ENCODE measurements around the gene BACH1. TPM values are rescaled to one million over a fixed set of nuclear protein-coding genes. Genes with fewer than 3 reads are reported as not detected.

The BACH1 gene
- total RNA-seq, 1 donor from 2014 or later, result 93.1 TPM

GRCh38 chr21:29320031-29320430, 21.3 kb downstream of the BACH1 start:
- Histone ChIP-seq H3K27me3 (ENCODE audit: insufficient read depth, low read length) (no peaks in the 10 kb centered on the region), H3K36me3 (ENCODE audit: insufficient read depth, low read length) (peaks cover 32% of the 10 kb centered on the region), H3K4me3 (ENCODE audit: insufficient read depth, low read depth, low read length) (no peak overlapping the region), H3K79me2 (ENCODE audit: insufficient read depth, low read length) (peaks cover 99% of the 10 kb centered on the region), H3K9ac (ENCODE audit: low read length) (no peak overlapping the region), H3K4me1 (ENCODE audit: insufficient read depth, low read length) (peaks cover 19% of the 10 kb centered on the region), H3K9me3 (ENCODE audit: insufficient read depth, low read depth, low read length) (no peaks in the 10 kb centered on the region), H4K20me1 (ENCODE audit: insufficient read depth, low read length) (peaks cover 96% of the 10 kb centered on the region), H3K27ac (ENCODE audit: low read depth, low read length) (no peak overlapping the region), H2AFZ (ENCODE audit: low read depth, low read length) (no peak overlapping the region), H3K4me2 (ENCODE audit: low read length) (no peak overlapping the region)
- Mint-ChIP-seq H3K9me3 (ENCODE audit: unreplicated experiment) (no peaks in the 10 kb centered on the region), H3K36me3 (ENCODE audit: low read depth, unreplicated experiment) (peaks cover 2% of the 10 kb centered on the region), H3K27ac (ENCODE audit: unreplicated experiment) (no peak overlapping the region), H3K4me1 (ENCODE audit: low read depth, unreplicated experiment) (peaks cover 36% of the 10 kb centered on the region), H3K4me3 (ENCODE audit: unreplicated experiment) (no peak overlapping the region), H3K27me3 (ENCODE audit: low read depth, unreplicated experiment) (no peaks in the 10 kb centered on the region)
- FAIRE-seq (no peak), DNase-seq (ENCODE audit: low read depth) (no peak)
- TF ChIP-seq EZH2 (IDR thresholded peaks at IDR 0.05; ENCODE audit: insufficient read depth, low read length), result no peak
- TF ChIP-seq, protein P1, sequence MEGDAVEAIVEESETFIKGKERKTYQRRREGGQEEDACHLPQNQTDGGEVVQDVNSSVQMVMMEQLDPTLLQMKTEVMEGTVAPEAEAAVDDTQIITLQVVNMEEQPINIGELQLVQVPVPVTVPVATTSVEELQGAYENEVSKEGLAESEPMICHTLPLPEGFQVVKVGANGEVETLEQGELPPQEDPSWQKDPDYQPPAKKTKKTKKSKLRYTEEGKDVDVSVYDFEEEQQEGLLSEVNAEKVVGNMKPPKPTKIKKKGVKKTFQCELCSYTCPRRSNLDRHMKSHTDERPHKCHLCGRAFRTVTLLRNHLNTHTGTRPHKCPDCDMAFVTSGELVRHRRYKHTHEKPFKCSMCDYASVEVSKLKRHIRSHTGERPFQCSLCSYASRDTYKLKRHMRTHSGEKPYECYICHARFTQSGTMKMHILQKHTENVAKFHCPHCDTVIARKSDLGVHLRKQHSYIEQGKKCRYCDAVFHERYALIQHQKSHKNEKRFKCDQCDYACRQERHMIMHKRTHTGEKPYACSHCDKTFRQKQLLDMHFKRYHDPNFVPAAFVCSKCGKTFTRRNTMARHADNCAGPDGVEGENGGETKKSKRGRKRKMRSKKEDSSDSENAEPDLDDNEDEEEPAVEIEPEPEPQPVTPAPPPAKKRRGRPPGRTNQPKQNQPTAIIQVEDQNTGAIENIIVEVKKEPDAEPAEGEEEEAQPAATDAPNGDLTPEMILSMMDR (IDR thresholded peaks at IDR 0.05; ENCODE audit: insufficient read depth, low read depth, low read length), result no peak

GRCh38 chr21:29321217-29321616, 22.5 kb downstream of the BACH1 start:
- peaks cover 36% of the 10 kb centered on the region for H3K36me3 ChIP-seq (ENCODE audit: insufficient read depth, low read length)
- peaks cover 11% of the 10 kb centered on the region for H3K4me1 ChIP-seq (ENCODE audit: insufficient read depth, low read length)
- Mint-ChIP-seq H3K27ac (ENCODE audit: unreplicated experiment) (no peak overlapping the region), H3K27me3 (ENCODE audit: low read depth, unreplicated experiment) (no peaks in the 10 kb centered on the region), H3K4me3 (ENCODE audit: unreplicated experiment) (no peak overlapping the region), H3K4me1 (ENCODE audit: low read depth, unreplicated experiment) (peaks cover 30% of the 10 kb centered on the region), H3K9me3 (ENCODE audit: unreplicated experiment) (no peaks in the 10 kb centered on the region), H3K36me3 (ENCODE audit: low read depth, unreplicated experiment) (peaks cover 2% of the 10 kb centered on the region)
- no peak overlapping the region for H3K4me3 ChIP-seq (ENCODE audit: insufficient read depth, low read depth, low read length)
- H3K4me2 ChIP-seq (ENCODE audit: low read length), result no peak overlapping the region
- DNase-seq (ENCODE audit: low read depth), result no peak
- H3K79me2 ChIP-seq (ENCODE audit: insufficient read depth, low read length), result peaks cover 99% of the 10 kb centered on the region
- H3K27me3 ChIP-seq (ENCODE audit: insufficient read depth, low read length), result no peaks in the 10 kb centered on the region
- no peak for TF ChIP-seq EZH2 (IDR thresholded peaks at IDR 0.05; ENCODE audit: insufficient read depth, low read length)
- TF ChIP-seq, protein P1 (IDR thresholded peaks at IDR 0.05; ENCODE audit: insufficient read depth, low read depth, low read length), result no peak
- no peak overlapping the region for H3K27ac ChIP-seq (ENCODE audit: low read depth, low read length)
- FAIRE-seq, result no peak
- no peak overlapping the region for H3K9ac ChIP-seq (ENCODE audit: low read length)
- no peaks in the 10 kb centered on the region for H3K9me3 ChIP-seq (ENCODE audit: insufficient read depth, low read depth, low read length)
- peaks cover 95% of the 10 kb centered on the region for H4K20me1 ChIP-seq (ENCODE audit: insufficient read depth, low read length)
- H2AFZ ChIP-seq (ENCODE audit: low read depth, low read length), result no peak overlapping the region

Data from astrocyte (in vitro differentiated cells and primary cell).